KOPT-K1 (cell line): ENCODE data around the gene IL17RC.

ENCODE experiments used
- H3K27ac ChIP-seq: fragments of 200-600 bp; sonication (generic); 2 replicates; pipeline ENCODE4 v1.5.1; 2016; ENCODE audit warnings: antibody characterized with exemption, mild to moderate bottlenecking, low read depth, low read length; ENCODE audit not compliant: poor library complexity, severe bottlenecking
- H3K36me3 ChIP-seq: fragments of 200-600 bp; sonication (generic); 2 replicates; pipeline ENCODE4 v1.5.1; 2017; ENCODE audit warnings: antibody characterized with exemption, mild to moderate bottlenecking, low read length, moderate library complexity; ENCODE audit not compliant: insufficient read depth
- H3K9me3 ChIP-seq: fragments of 200-600 bp; sonication (generic); 2 replicates; pipeline ENCODE4 v1.5.1; 2017; ENCODE audit warnings: antibody characterized with exemption, low read length, mild to moderate bottlenecking; ENCODE audit not compliant: insufficient read depth, poor library complexity, severe bottlenecking

IL17RC gene

GRCh38 chr3:9957214-9957613 lies 40.3 kb downstream of the IL17RC start:
- Histone ChIP-seq H3K36me3 (peaks cover 8% of the 10 kb centered on the region; the same call in 1 of the 2 replicates), H3K9me3 (no peaks in the 10 kb centered on the region), H3K27ac (no peak overlapping the region)

GRCh38 chr3:9965200-9965875 lies 48.4 kb downstream of the IL17RC start:
- Histone ChIP-seq H3K9me3 (no peaks in the 10 kb centered on the region), H3K36me3 (peaks cover 73% of the 10 kb centered on the region), H3K27ac (no peak overlapping the region)

DNA sequence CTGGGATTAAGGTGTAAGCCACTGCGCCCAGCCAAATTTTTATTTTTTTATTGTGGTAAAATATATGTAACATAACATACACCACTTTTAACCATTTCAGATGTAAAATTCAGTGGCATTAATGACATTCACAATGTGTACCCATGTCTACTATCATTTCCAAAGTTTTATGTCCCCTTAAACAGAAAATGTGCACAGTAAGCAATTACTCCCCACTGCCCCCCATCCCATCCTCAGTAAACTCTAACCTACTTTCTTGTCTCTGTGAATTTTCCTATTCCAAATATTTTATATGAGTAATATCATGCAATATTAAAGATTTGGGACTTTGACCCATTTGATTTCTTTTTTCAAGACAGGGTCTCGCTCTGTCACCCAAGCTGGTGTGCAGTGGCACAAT lies 49.9 kb downstream of the IL17RC start:
- H3K36me3 ChIP-seq = peaks cover 84% of the 10 kb centered on the region
- H3K27ac ChIP-seq = no peak overlapping the region
- no peaks in the 10 kb centered on the region for H3K9me3 ChIP-seq

DNA sequence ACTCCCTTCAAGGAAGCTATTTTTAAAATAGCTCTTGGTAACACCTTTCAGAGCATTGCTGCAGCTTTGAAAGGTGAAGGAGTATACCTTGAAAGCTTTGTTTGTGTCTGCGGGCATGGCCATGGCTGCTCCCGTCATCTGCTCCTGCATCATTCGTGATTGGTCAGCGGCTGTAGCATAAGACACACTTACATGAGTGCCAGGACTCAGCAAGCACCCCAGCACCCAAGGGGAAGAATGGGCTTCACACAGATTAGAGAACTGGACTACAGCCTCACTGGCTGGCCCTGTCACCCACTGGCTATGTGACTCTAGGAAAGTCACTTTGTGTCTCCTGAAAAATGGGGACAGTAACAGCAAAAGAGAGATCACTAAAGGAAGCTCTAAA lies 52.7 kb downstream of the IL17RC start:
- no peak overlapping the region for H3K27ac ChIP-seq

GRCh38 chr3:9970020-9970652 lies 53.2 kb downstream of the IL17RC start:
- H3K9me3 ChIP-seq = no peaks in the 10 kb centered on the region
- no peak overlapping the region for H3K27ac ChIP-seq
- H3K36me3 ChIP-seq = peaks cover 88% of the 10 kb centered on the region

More for the DNA sequence above, 52.7 kb downstream of the IL17RC start:
- Histone ChIP-seq H3K36me3 (peaks cover 86% of the 10 kb centered on the region), H3K9me3 (no peaks in the 10 kb centered on the region)

DNA sequence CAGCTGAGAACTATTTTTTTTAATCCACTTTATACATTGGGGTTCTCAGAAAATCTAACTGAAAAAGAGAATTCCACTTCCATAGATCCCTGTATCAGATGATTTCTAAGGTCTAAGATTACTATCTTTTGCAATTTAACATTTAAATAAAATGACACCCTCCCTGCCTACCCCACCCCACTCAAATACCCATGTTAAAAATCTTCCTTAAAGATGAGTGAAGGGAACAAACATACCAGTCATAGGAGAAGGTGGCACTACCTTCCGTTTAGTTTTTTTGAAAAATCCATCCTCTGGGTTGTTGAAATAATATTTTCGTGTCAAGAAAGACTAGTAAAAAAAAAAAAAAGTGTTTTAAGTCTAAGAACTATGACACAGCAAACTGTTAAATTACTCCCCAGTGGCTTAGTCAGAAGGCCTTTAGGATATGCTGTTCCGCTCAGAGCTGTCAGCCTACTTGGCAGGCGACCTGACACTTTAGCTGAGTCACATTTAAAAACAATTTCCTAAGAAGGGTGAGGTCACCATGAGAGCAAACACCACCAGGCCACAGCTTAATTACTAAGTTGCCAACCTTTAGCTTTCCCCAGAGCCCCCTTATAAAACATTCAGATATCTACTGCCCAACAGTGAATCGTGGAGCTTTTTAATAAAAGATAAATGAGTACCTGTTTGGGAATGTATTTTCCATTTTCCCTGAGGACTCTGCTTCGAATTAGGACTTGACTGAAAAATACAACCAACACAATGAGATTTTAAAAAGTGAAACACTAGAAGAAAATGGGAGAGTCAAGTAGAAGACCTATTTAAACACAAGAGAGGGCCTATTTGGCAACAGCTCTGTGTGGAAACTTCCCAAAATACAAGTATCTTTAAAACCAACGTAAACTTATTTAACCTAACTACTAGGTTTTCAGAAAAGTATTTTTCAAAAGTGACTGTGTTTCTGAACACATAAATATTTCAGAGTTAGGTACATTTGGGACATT lies 60.1 kb downstream of the IL17RC start:
- Histone ChIP-seq H3K27ac (no peak overlapping the region), H3K9me3 (no peaks in the 10 kb centered on the region), H3K36me3 (peaks cover 94% of the 10 kb centered on the region)

DNA sequence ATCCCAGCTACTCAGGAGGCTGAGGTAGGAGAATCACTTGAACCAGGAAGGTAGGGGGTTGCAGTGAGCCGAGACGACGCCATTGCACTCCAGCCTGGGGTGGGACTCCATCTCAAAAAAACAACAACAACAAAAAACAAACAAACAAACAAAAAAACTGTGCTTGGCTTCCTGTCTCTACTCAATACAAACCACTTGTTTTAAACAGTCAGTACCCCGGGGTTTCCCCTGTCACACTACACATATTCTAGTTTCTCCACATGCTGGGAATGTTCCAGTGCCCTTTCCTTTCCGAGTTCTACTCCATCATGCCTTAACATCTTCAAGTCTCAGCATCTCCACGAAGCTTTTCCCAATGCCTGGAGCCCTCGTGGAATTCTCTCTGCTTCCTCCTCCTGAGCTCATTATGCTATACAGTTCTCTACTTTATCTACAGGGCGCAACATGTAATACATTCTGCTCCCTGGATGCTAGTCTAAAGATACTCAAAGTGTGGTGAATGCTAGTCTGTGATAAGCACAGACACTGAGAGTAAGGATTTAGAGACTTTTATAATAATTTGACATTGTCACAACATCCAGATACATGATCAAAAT lies 61.9 kb downstream of the IL17RC start:
- no peaks in the 10 kb centered on the region for H3K9me3 ChIP-seq
- H3K27ac ChIP-seq = no peak overlapping the region
- H3K36me3 ChIP-seq = peaks cover 86% of the 10 kb centered on the region

- Histone ChIP-seq H3K27ac (no peak overlapping the region), H3K9me3 (no peaks in the 10 kb centered on the region), H3K36me3 (peaks cover 81% of the 10 kb centered on the region)
These were observed 63.4 kb downstream of the IL17RC start for GRCh38 chr3:9980251-9980650.
